ENCODE data around the gene BLOC1S5. TPM values are rescaled to one million over a fixed set of nuclear protein-coding genes. Genes with fewer than 3 reads are reported as not detected.
A peak's percentile ranks its signal among the peaks of the same experiment; 100 is the strongest.

BLOC1S5 gene
- total and polyA plus RNA-seq, 8 donors, result 0.29 to 31.2 (median 7.2) TPM

DNA sequence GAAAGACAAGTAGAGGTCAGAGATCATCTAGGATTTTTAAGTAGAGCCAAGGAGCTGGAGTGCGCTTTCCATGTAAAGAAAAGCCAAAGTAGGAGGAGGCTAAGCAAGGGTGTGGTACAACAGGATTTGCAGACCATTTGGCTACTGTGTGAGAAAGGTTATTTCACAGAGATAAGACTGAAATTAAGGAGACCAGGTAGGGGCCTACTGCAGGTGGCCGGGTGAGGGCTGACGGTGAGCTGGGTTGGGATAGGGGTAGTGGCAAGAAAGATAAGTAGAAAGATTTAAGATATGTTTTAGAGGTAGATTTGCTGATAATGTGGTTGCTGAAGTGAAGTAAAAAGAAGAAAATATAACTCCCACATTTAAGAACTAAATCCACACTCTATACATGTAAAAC lies 3.8 kb downstream of the BLOC1S5 start:
- WGBS, 5 donors, result 26 to 58% (median 47%) methylated on average over 3 of the region's 3 CpGs
- Histone ChIP-seq H3K27ac (no peak overlapping the region), H3K36me3 (peaks cover 0 to 46% (median 36%) of the 10 kb centered on the region in 4 donors), H3K4me3 (no peak overlapping the region), H3K27me3 (no peaks in the 10 kb centered on the region), H3K9me3 (no peaks in the 10 kb centered on the region), H3K4me1 (peaks cover 0 to 32% (median 17%) of the 10 kb centered on the region in 4 donors)
- TF ChIP-seq POLR2AphosphoS5 (IDR thresholded peaks at IDR 0.05) (no peak), POLR2A (IDR thresholded peaks at IDR 0.05) (no peak), EP300 (IDR thresholded peaks at IDR 0.05) (no peak)
- TF ChIP-seq, protein P1, sequence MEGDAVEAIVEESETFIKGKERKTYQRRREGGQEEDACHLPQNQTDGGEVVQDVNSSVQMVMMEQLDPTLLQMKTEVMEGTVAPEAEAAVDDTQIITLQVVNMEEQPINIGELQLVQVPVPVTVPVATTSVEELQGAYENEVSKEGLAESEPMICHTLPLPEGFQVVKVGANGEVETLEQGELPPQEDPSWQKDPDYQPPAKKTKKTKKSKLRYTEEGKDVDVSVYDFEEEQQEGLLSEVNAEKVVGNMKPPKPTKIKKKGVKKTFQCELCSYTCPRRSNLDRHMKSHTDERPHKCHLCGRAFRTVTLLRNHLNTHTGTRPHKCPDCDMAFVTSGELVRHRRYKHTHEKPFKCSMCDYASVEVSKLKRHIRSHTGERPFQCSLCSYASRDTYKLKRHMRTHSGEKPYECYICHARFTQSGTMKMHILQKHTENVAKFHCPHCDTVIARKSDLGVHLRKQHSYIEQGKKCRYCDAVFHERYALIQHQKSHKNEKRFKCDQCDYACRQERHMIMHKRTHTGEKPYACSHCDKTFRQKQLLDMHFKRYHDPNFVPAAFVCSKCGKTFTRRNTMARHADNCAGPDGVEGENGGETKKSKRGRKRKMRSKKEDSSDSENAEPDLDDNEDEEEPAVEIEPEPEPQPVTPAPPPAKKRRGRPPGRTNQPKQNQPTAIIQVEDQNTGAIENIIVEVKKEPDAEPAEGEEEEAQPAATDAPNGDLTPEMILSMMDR (IDR thresholded peaks at IDR 0.05), result no peak
- intact Hi-C loops (cut with DNase I; ENCODE audit: low total_unique reads), result no loop called here
- DNase-seq, result peak in 1 of 2 donors; percentile 27

DNA sequence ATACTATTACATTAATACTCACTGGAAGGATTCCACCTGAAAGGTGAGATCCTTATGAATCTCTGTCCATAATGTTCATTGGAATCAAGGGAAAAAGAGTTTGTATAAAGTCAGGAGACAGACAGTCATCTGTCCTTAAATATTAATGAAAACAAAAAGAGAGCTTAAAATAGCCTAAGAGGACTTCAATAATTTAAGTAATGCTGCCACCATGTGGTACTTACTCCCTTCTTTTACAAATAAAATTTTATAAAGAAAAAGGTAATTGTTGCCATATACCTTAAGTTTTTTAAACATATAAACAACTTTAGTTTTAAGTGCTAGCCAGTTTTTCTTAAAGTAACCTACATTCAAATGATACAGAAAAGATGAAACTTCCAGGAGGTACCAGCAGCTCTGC lies 5.1 kb downstream of the BLOC1S5 start:
- peak in 1 of 2 donors; percentile 48 for DNase-seq
- H3K27ac ChIP-seq, result no peak overlapping the region
- peaks cover 0 to 51% (median 45%) of the 10 kb centered on the region in 4 donors for H3K36me3 ChIP-seq
- no peaks in the 10 kb centered on the region for H3K27me3 ChIP-seq
- TF ChIP-seq POLR2AphosphoS5 (IDR thresholded peaks at IDR 0.05), result no peak
- TF ChIP-seq, protein P1 (IDR thresholded peaks at IDR 0.05), result peak in 3 of 7 experiments; percentile 6 to 20 (median 10)
- no peak overlapping the region for H3K4me3 ChIP-seq
- intact Hi-C loops (cut with DNase I; ENCODE audit: low total_unique reads), result no loop called here
- H3K4me1 ChIP-seq, result peaks cover 0 to 26% (median 10%) of the 10 kb centered on the region in 4 donors
- no peaks in the 10 kb centered on the region for H3K9me3 ChIP-seq

DNA sequence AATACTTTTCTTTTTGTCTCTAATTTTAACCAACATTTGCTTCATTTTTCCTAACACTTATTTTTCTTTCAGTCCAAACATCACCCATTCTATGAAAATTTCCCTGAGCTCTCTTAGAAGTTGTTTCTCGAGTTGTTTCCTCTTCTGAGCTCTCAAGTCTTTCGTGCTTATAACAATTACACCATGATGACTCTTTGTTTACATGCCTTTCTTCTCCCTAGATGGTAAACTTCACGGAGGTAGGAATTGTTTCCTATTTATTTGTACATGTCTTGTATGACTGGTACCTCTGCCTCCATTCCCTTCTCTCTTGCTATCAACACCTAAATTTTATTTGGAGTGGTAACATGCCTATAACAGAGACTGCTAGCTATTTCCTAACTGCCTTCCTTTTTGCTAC lies 6.4 kb downstream of the BLOC1S5 start:
- no peak for DNase-seq
- Histone ChIP-seq H3K4me1 (peaks cover 0 to 18% (median 8%) of the 10 kb centered on the region in 4 donors), H3K4me3 (no peak overlapping the region), H3K9me3 (no peaks in the 10 kb centered on the region), H3K27ac (no peak overlapping the region), H3K27me3 (no peaks in the 10 kb centered on the region), H3K36me3 (peaks cover 0 to 58% (median 47%) of the 10 kb centered on the region in 4 donors)
- intact Hi-C loops (cut with DNase I; ENCODE audit: low total_unique reads), result no loop called here
- TF ChIP-seq, protein P1 (IDR thresholded peaks at IDR 0.05), result no peak
- TF ChIP-seq POLR2A (IDR thresholded peaks at IDR 0.05) (no peak), EP300 (IDR thresholded peaks at IDR 0.05) (no peak), POLR2AphosphoS5 (IDR thresholded peaks at IDR 0.05) (no peak)
- 64 to 73% (median 65%) methylated on average over 3 of the region's 3 CpGs for WGBS, 5 donors

DNA sequence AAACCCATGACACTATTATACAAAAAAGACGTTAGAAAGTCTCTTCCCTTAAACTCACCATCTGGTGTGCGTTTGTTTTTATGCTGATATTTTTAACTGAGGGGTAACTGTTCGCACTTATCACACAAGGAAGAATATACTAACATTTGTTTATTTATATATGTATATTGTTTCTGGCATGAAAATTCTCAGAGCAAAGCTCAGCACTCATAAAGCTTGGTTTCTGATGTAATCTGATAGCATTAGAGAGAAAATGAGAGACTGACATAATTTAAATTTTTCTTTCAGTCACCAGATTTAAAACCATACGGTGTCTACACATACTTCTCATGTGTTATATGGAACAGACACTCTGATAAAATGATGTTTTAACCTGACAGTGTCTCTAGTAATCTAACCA lies 6.9 kb downstream of the BLOC1S5 start:
- peaks cover 0 to 59% (median 46%) of the 10 kb centered on the region in 4 donors for H3K36me3 ChIP-seq
- H3K4me1 ChIP-seq, result peaks cover 0 to 13% (median 6%) of the 10 kb centered on the region in 4 donors
- no peak for DNase-seq
- H3K27ac ChIP-seq, result no peak overlapping the region
- no peak for TF ChIP-seq EP300 (IDR thresholded peaks at IDR 0.05)
- TF ChIP-seq, protein P1 (IDR thresholded peaks at IDR 0.05), result no peak
- TF ChIP-seq POLR2A (IDR thresholded peaks at IDR 0.05), result no peak
- TF ChIP-seq POLR2AphosphoS5 (IDR thresholded peaks at IDR 0.05), result no peak
- no peaks in the 10 kb centered on the region for H3K27me3 ChIP-seq
- no peak overlapping the region for H3K4me3 ChIP-seq
- 81 to 90% (median 88%) methylated on average over 4 of the region's 4 CpGs for WGBS, 5 donors
- intact Hi-C loops (cut with DNase I; ENCODE audit: low total_unique reads), result no loop called here
- no peaks in the 10 kb centered on the region for H3K9me3 ChIP-seq

Data from stomach (tissue), 9 donors.